GM18505 (cell line): ENCODE measurements around the gene TP53BP1.

Experiments
- ATAC-seq: cut with Tn5 transposase; IDR thresholded peaks from one replicate; pipeline ENCODE4 v1.9.1; 2021; ENCODE audit not compliant: unreplicated experiment
- POLR2A ChIP-seq: IDR thresholded peaks from 4 replicates; pipeline ENCODE4 v1.6.1; 2011; ENCODE audit warnings: borderline replicate concordance; ENCODE audit not compliant: insufficient read depth, insufficient read length; ENCODE audit errors: extremely low read depth

Gene TP53BP1

GRCh38 chr15:43516185-43516584 lies 23.2 kb upstream of the TP53BP1 start:
- no peak for TF ChIP-seq POLR2A
- no peak for ATAC-seq

- TF ChIP-seq POLR2A = no peak
- ATAC-seq = no peak
Observed at GRCh38 chr15:43515741-43516140, 22.8 kb upstream of the TP53BP1 start.

GRCh38 chr15:43514241-43515057 lies 21.5 kb upstream of the TP53BP1 start:
- no peak for TF ChIP-seq POLR2A
- ATAC-seq = no peak

GRCh38 chr15:43513550-43513949 lies 20.6 kb upstream of the TP53BP1 start:
- no peak for ATAC-seq
- no peak for TF ChIP-seq POLR2A

GRCh38 chr15:43511012-43511885 lies 18.3 kb upstream of the TP53BP1 start:
- no peak for TF ChIP-seq POLR2A
- ATAC-seq = peak; percentile 1

GRCh38 chr15:43510200-43511011 lies 17.4 kb upstream of the TP53BP1 start:
- peak; percentile 55 for TF ChIP-seq POLR2A
- peak; percentile 97 for ATAC-seq

GRCh38 chr15:43509660-43510199 lies 16.8 kb upstream of the TP53BP1 start:
- TF ChIP-seq POLR2A = no peak
- no peak for ATAC-seq

- no peak for TF ChIP-seq POLR2A
- ATAC-seq = no peak
Observed at GRCh38 chr15:43508991-43509659, 16.2 kb upstream of the TP53BP1 start.

- ATAC-seq = no peak
- TF ChIP-seq POLR2A = no peak
Observed at GRCh38 chr15:43508421-43508820, 15.5 kb upstream of the TP53BP1 start.

- TF ChIP-seq POLR2A = no peak
- ATAC-seq = no peak
Observed at GRCh38 chr15:43505738-43506137, 12.8 kb upstream of the TP53BP1 start.

GRCh38 chr15:43499635-43500034 lies 6.7 kb upstream of the TP53BP1 start:
- no peak for TF ChIP-seq POLR2A
- ATAC-seq = no peak

- no peak for ATAC-seq
- TF ChIP-seq POLR2A = no peak
Observed at GRCh38 chr15:43498990-43499389, 6.0 kb upstream of the TP53BP1 start.
